GM23338 (cell line): Measurements from ENCODE around the gene CANT1. TPM values are rescaled to one million over a fixed set of nuclear protein-coding genes. Genes with fewer than 3 reads are reported as not detected.

ENCODE experiments used
- ATAC-seq: fragments of 200-7000 bp; cut with Tn5 transposase; 3 replicates; pipeline ENCODE4 v1.9.1; 2020
- DNase-seq: peaks from one replicate; pipeline ENCODE4 v3.0.0-alpha.2; 2015; ENCODE audit warnings: low spot score
- H2AFZ ChIP-seq: fragments of 200-600 bp; sonication (generic); 2 replicates; pipeline ENCODE4 v1.8.0; 2016; ENCODE audit warnings: antibody characterized with exemption, mild to moderate bottlenecking, moderate library complexity
- H3F3A ChIP-seq: fragments of 200-600 bp; sonication (generic); replicated peaks from 2 replicates; pipeline ENCODE4 v1.8.0; 2017; ENCODE audit warnings: antibody characterized with exemption, mixed run types, low read depth
- H3K27ac ChIP-seq: fragments of 200-600 bp; sonication (generic); 2 replicates; pipeline ENCODE4 v1.6.1; 2016; ENCODE audit warnings: low read depth
- H3K27me3 ChIP-seq: fragments of 200-600 bp; sonication (generic); 2 replicates; pipeline ENCODE4 v1.8.0; 2016; ENCODE audit warnings: mild to moderate bottlenecking, mixed run types, moderate library complexity; ENCODE audit not compliant: insufficient read depth
- H3K36me3 ChIP-seq: fragments of 200-600 bp; sonication (generic); 2 replicates; pipeline ENCODE4 v1.8.0; 2016; ENCODE audit warnings: mild to moderate bottlenecking; ENCODE audit not compliant: insufficient read depth
- H3K4me1 ChIP-seq: fragments of 200-600 bp; sonication (generic); 2 replicates; pipeline ENCODE4 v1.8.0; 2016; ENCODE audit warnings: mild to moderate bottlenecking, moderate library complexity; ENCODE audit not compliant: insufficient read depth
- H3K4me2 ChIP-seq: fragments of 200-600 bp; sonication (generic); 2 replicates; pipeline ENCODE4 v1.7.1; 2017; ENCODE audit warnings: mixed run types
- H3K4me3 ChIP-seq: fragments of 200-600 bp; sonication (generic); 2 replicates; pipeline ENCODE4 v1.6.1; 2016; ENCODE audit warnings: mixed run types
- H3K79me2 ChIP-seq: fragments of 200-600 bp; sonication (generic); replicated peaks from 2 replicates; pipeline ENCODE4 v1.8.0; 2017; ENCODE audit warnings: mild to moderate bottlenecking; ENCODE audit not compliant: insufficient read depth
- H3K9me2 ChIP-seq: fragments of 200-600 bp; sonication (generic); 2 replicates; pipeline ENCODE4 v1.8.0; 2017; ENCODE audit not compliant: insufficient read depth
- H4K20me1 ChIP-seq: fragments of 200-600 bp; sonication (generic); replicated peaks from 2 replicates; pipeline ENCODE4 v1.8.0; 2017; ENCODE audit warnings: mild to moderate bottlenecking; ENCODE audit not compliant: insufficient read depth
- H3K27ac Mint-ChIP-seq: 2 replicates; pipeline ENCODE4 v1.8.0; 2020; ENCODE audit warnings: inconsistent platforms, mild to moderate bottlenecking, moderate library complexity, mixed read lengths
- H3K27me3 Mint-ChIP-seq: 3 replicates; pipeline ENCODE4 v1.8.0; 2022; ENCODE audit warnings: low read depth, mild to moderate bottlenecking, moderate library complexity, mixed read lengths, inconsistent platforms; ENCODE audit not compliant: insufficient read depth, poor library complexity
- H3K36me3 Mint-ChIP-seq: 3 replicates; pipeline ENCODE4 v1.8.0; 2021; ENCODE audit warnings: low read depth, mild to moderate bottlenecking, inconsistent platforms, moderate library complexity, mixed read lengths
- H3K4me1 Mint-ChIP-seq: 3 replicates; pipeline ENCODE4 v1.8.0; 2020; ENCODE audit warnings: mild to moderate bottlenecking, inconsistent platforms, mixed read lengths
- H3K4me3 Mint-ChIP-seq: 3 replicates; pipeline ENCODE4 v1.8.0; 2021; ENCODE audit warnings: moderate library complexity, mild to moderate bottlenecking, inconsistent platforms, mixed read lengths
- H3K9me3 Mint-ChIP-seq: 3 replicates; pipeline ENCODE4 v1.8.0; 2020; ENCODE audit warnings: moderate library complexity, mild to moderate bottlenecking, inconsistent platforms, mixed read lengths
- CREB1 ChIP-seq: fragments of 250-450 bp; sonication (Bioruptor Pico); IDR thresholded peaks from 2 replicates; pipeline ENCODE4 v1.5.0; 2020; ENCODE audit warnings: low read depth, mild to moderate bottlenecking, moderate library complexity
- EZH2phosphoT487 ChIP-seq: fragments of 200-600 bp; sonication (generic); IDR thresholded peaks from one replicate; pipeline ENCODE4 v1.8.1; 2018; ENCODE audit warnings: antibody characterized with exemption; ENCODE audit not compliant: unreplicated experiment
- NANOG ChIP-seq: IDR thresholded peaks from 2 replicates; pipeline ENCODE4 v1.6.1; 2016; ENCODE audit warnings: antibody characterized with exemption, borderline replicate concordance
- STAT1 ChIP-seq: IDR thresholded peaks from one replicate; pipeline ENCODE4 v1.6.1; 2016; ENCODE audit warnings: antibody characterized with exemption; ENCODE audit not compliant: unreplicated experiment
- ZNF331 ChIP-seq: fragments of 250-450 bp; sonication (Bioruptor Pico); IDR thresholded peaks from 2 replicates; pipeline ENCODE4 v1.5.0; 2020; ENCODE audit warnings: low read depth, mild to moderate bottlenecking, moderate library complexity
- polyA plus RNA-seq: library from polyadenylated mRNA; unstranded; fragments of >200 nt; fragmentation: Nextera tagmentation; extraction: Ambion mirVana; gene quantifications from 2 replicates; pipeline ENCODE4 v1.2.1, GENCODE V29; 2016
- total RNA-seq: library from RNA; depleted of rRNA; stranded (reverse); fragments of >200 nt; shearing (Covaris generic); gene quantifications from 2 replicates; pipeline ENCODE4 v1.2.3, GENCODE V29; 2014
- TF ChIP-seq, protein P1 (sequence below): fragments of 250-450 bp; sonication (Bioruptor Pico); IDR thresholded peaks from 2 replicates; pipeline ENCODE4 v1.5.0; 2020; ENCODE audit warnings: mild to moderate bottlenecking, moderate library complexity
- TF ChIP-seq, protein P2 (sequence below): IDR thresholded peaks from 2 replicates; pipeline ENCODE4 v1.6.1; 2016; ENCODE audit warnings: antibody characterized with exemption

CANT1 gene
- total and polyA plus RNA-seq, 2 experiments from 2014 or later = 5.9 to 38.8 TPM

DNA sequence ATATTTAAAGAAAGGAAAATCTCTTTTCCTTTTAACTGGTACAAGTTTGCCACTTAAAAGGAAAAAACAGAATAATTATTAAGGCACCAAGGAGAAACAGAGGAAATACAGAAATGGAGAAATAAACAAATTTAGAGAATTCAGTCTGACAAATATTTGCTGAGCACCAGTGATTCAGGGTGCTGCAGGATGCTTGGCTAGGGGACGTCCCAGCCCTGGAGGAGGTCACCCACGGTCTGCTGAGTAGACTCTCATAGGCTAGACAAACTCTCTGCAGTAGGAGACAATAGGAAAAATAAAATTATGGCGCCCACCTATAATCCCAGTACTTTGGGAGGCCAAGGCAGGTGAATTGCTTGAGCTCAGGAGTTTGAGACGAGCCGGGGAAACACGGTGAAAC, 30.3 kb upstream of the CANT1 start (continued):
- TF ChIP-seq EZH2phosphoT487 = no peak
- TF ChIP-seq, protein P1, sequence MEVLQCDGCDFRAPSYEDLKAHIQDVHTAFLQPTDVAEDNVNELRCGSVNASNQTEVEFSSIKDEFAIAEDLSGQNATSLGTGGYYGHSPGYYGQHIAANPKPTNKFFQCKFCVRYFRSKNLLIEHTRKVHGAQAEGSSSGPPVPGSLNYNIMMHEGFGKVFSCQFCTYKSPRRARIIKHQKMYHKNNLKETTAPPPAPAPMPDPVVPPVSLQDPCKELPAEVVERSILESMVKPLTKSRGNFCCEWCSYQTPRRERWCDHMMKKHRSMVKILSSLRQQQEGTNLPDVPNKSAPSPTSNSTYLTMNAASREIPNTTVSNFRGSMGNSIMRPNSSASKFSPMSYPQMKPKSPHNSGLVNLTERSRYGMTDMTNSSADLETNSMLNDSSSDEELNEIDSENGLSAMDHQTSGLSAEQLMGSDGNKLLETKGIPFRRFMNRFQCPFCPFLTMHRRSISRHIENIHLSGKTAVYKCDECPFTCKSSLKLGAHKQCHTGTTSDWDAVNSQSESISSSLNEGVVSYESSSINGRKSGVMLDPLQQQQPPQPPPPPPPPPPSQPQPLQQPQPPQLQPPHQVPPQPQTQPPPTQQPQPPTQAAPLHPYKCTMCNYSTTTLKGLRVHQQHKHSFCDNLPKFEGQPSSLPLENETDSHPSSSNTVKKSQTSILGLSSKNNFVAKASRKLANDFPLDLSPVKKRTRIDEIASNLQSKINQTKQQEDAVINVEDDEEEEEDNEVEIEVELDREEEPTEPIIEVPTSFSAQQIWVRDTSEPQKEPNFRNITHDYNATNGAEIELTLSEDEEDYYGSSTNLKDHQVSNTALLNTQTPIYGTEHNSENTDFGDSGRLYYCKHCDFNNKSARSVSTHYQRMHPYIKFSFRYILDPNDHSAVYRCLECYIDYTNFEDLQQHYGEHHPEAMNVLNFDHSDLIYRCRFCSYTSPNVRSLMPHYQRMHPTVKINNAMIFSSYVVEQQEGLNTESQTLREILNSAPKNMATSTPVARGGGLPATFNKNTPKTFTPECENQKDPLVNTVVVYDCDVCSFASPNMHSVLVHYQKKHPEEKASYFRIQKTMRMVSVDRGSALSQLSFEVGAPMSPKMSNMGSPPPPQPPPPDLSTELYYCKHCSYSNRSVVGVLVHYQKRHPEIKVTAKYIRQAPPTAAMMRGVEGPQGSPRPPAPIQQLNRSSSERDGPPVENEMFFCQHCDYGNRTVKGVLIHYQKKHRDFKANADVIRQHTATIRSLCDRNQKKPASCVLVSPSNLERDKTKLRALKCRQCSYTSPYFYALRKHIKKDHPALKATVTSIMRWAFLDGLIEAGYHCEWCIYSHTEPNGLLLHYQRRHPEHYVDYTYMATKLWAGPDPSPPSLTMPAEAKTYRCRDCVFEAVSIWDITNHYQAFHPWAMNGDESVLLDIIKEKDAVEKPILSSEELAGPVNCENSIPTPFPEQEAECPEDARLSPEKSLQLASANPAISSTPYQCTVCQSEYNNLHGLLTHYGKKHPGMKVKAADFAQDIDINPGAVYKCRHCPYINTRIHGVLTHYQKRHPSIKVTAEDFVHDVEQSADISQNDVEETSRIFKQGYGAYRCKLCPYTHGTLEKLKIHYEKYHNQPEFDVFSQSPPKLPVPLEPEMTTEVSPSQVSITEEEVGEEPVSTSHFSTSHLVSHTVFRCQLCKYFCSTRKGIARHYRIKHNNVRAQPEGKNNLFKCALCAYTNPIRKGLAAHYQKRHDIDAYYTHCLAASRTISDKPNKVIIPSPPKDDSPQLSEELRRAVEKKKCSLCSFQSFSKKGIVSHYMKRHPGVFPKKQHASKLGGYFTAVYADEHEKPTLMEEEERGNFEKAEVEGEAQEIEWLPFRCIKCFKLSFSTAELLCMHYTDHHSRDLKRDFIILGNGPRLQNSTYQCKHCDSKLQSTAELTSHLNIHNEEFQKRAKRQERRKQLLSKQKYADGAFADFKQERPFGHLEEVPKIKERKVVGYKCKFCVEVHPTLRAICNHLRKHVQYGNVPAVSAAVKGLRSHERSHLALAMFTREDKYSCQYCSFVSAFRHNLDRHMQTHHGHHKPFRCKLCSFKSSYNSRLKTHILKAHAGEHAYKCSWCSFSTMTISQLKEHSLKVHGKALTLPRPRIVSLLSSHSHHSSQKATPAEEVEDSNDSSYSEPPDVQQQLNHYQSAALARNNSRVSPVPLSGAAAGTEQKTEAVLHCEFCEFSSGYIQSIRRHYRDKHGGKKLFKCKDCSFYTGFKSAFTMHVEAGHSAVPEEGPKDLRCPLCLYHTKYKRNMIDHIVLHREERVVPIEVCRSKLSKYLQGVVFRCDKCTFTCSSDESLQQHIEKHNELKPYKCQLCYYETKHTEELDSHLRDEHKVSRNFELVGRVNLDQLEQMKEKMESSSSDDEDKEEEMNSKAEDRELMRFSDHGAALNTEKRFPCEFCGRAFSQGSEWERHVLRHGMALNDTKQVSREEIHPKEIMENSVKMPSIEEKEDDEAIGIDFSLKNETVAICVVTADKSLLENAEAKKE (CRISPR knock-in tag) = no peak
- no peak for TF ChIP-seq CREB1 (CRISPR knock-in tag)
- no peak for TF ChIP-seq STAT1
- no peak for TF ChIP-seq ZNF331 (CRISPR knock-in tag)

DNA sequence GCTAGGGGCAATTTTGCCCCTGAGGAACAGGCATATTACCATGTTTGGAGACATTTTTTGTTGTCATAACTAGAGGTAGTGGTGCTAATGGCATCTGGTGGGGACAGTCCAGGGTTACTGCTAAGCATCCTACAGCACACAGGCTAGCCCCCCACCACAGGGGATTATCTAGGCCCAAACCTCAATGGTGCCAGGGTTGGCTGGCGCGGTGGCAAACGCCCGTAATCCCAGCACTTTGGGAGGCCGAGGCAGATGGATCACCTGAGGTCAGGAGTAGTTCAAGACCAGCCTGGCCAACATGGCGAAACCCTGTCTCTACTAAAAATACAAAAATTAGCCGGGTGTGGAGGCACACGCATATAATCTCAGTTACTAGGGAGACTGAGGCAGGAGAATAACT, 29.6 kb upstream of the CANT1 start:
- Mint-ChIP-seq H3K4me1 (no peaks in the 10 kb centered on the region; the same call in 2 of the 3 replicates), H3K27ac (no peak overlapping the region), H3K36me3 (no peaks in the 10 kb centered on the region; the same call in 2 of the 3 replicates), H3K27me3 (peaks cover 14% of the 10 kb centered on the region), H3K9me3 (peaks cover 5% of the 10 kb centered on the region; the same call in 1 of the 3 replicates), H3K4me3 (no peak overlapping the region)
- DNase-seq = no peak
- H3K27me3 ChIP-seq = no peaks in the 10 kb centered on the region
- peaks cover 9% of the 10 kb centered on the region for H3F3A ChIP-seq
- H3K79me2 ChIP-seq = no peaks in the 10 kb centered on the region
- no peak overlapping the region for H3K27ac ChIP-seq
- ATAC-seq = no peak
- no peak overlapping the region for H3K4me2 ChIP-seq
- no peaks in the 10 kb centered on the region for H3K4me1 ChIP-seq
- no peaks in the 10 kb centered on the region for H3K9me2 ChIP-seq
- no peak overlapping the region for H2AFZ ChIP-seq
- H4K20me1 ChIP-seq = no peaks in the 10 kb centered on the region
- H3K36me3 ChIP-seq = no peaks in the 10 kb centered on the region
- TF ChIP-seq, protein P2, sequence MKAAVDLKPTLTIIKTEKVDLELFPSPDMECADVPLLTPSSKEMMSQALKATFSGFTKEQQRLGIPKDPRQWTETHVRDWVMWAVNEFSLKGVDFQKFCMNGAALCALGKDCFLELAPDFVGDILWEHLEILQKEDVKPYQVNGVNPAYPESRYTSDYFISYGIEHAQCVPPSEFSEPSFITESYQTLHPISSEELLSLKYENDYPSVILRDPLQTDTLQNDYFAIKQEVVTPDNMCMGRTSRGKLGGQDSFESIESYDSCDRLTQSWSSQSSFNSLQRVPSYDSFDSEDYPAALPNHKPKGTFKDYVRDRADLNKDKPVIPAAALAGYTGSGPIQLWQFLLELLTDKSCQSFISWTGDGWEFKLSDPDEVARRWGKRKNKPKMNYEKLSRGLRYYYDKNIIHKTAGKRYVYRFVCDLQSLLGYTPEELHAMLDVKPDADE = no peak
- TF ChIP-seq NANOG = no peak
- H3K4me3 ChIP-seq = no peak overlapping the region
